Astrocyte (in vitro differentiated cells and primary cell): ENCODE measurements around the gene SLC16A9. TPM values are rescaled to one million over a fixed set of nuclear protein-coding genes. Genes with fewer than 3 reads are reported as not detected.

Experiments
- DNase-seq: peaks from one replicate; pipeline ENCODE4 v3.0.0-alpha.2; 2010; ENCODE audit warnings: low read depth
- FAIRE-seq: peaks from 2 replicates; lab custom pipeline; 2011; peaks lifted over from hg19 to GRCh38; lab: Jason Lieb, UNC
- H2AFZ ChIP-seq: 2 replicates; pipeline ENCODE4 v1.6.0; 2012; ENCODE audit warnings: low read depth, low read length, inconsistent platforms
- H3K27ac ChIP-seq: 2 replicates; pipeline ENCODE4 v1.5.1; 2011; ENCODE audit warnings: low read depth, low read length, inconsistent platforms
- H3K27me3 ChIP-seq: 2 replicates; pipeline ENCODE4 v1.6.0; 2011; ENCODE audit warnings: low read length, inconsistent platforms; ENCODE audit not compliant: insufficient read depth
- H3K36me3 ChIP-seq: 2 replicates; pipeline ENCODE4 v1.5.1; 2011; ENCODE audit warnings: low read length, inconsistent platforms; ENCODE audit not compliant: insufficient read depth
- H3K4me1 ChIP-seq: 2 replicates; pipeline ENCODE4 v1.5.1; 2011; ENCODE audit warnings: low read length, inconsistent platforms; ENCODE audit not compliant: insufficient read depth
- H3K4me2 ChIP-seq: 2 replicates; pipeline ENCODE4 v1.6.0; 2012; ENCODE audit warnings: low read length, inconsistent platforms
- H3K4me3 ChIP-seq: 2 replicates; pipeline ENCODE4 v1.5.1; 2011; ENCODE audit warnings: low read depth, mild to moderate bottlenecking, low read length, inconsistent platforms; ENCODE audit not compliant: insufficient read depth
- H3K79me2 ChIP-seq: 2 replicates; pipeline ENCODE4 v1.6.0; 2012; ENCODE audit warnings: mild to moderate bottlenecking, low read length, inconsistent platforms; ENCODE audit not compliant: insufficient read depth
- H3K9ac ChIP-seq: 2 replicates; pipeline ENCODE4 v1.6.0; 2012; ENCODE audit warnings: mild to moderate bottlenecking, low read length, inconsistent platforms
- H3K9me3 ChIP-seq: 2 replicates; pipeline ENCODE4 v1.5.1; 2012; ENCODE audit warnings: low read depth, mild to moderate bottlenecking, low read length, inconsistent platforms; ENCODE audit not compliant: insufficient read depth
- H4K20me1 ChIP-seq: 2 replicates; pipeline ENCODE4 v1.6.0; 2012; ENCODE audit warnings: low read length, inconsistent platforms; ENCODE audit not compliant: insufficient read depth
- H3K27ac Mint-ChIP-seq: one replicate; pipeline ENCODE4 v1.8.0; 2021; ENCODE audit warnings: mild to moderate bottlenecking, mixed read lengths; ENCODE audit not compliant: unreplicated experiment
- H3K27me3 Mint-ChIP-seq: one replicate; pipeline ENCODE4 v1.8.0; 2021; ENCODE audit warnings: low read depth, mixed read lengths; ENCODE audit not compliant: unreplicated experiment
- H3K36me3 Mint-ChIP-seq: one replicate; pipeline ENCODE4 v1.8.0; 2021; ENCODE audit warnings: low read depth, mixed read lengths; ENCODE audit not compliant: unreplicated experiment
- H3K4me1 Mint-ChIP-seq: one replicate; pipeline ENCODE4 v1.8.0; 2021; ENCODE audit warnings: low read depth, mixed read lengths; ENCODE audit not compliant: unreplicated experiment
- H3K4me3 Mint-ChIP-seq: one replicate; pipeline ENCODE4 v1.8.0; 2021; ENCODE audit warnings: mild to moderate bottlenecking, moderate library complexity, mixed read lengths; ENCODE audit not compliant: unreplicated experiment
- H3K9me3 Mint-ChIP-seq: one replicate; pipeline ENCODE4 v1.8.0; 2021; ENCODE audit warnings: mild to moderate bottlenecking, mixed read lengths; ENCODE audit not compliant: unreplicated experiment
- EZH2 ChIP-seq: IDR thresholded peaks from 2 replicates; pipeline ENCODE4 v1.6.1; 2012; ENCODE audit warnings: mild to moderate bottlenecking, low read length, inconsistent platforms; ENCODE audit not compliant: insufficient read depth
- total RNA-seq: library from RNA; stranded (reverse); gene quantifications from 2 replicates; pipeline ENCODE4 v1.2.1, GENCODE V29; 2021
- TF ChIP-seq, protein P1 (sequence below): IDR thresholded peaks from 2 replicates; pipeline ENCODE4 v1.5.1; 2011; ENCODE audit warnings: low read depth, mild to moderate bottlenecking, inconsistent platforms, low read length, moderate library complexity; ENCODE audit not compliant: insufficient read depth

SLC16A9 gene
- total RNA-seq, 1 donor from 2014 or later, result 3.4 TPM

- Histone ChIP-seq H3K9ac (no peak overlapping the region), H3K4me1 (peaks cover 8% of the 10 kb centered on the region), H3K79me2 (no peaks in the 10 kb centered on the region), H3K9me3 (no peaks in the 10 kb centered on the region), H3K4me2 (no peak overlapping the region), H3K27me3 (no peaks in the 10 kb centered on the region), H2AFZ (no peak overlapping the region), H3K27ac (no peak overlapping the region), H3K36me3 (no peaks in the 10 kb centered on the region), H4K20me1 (no peaks in the 10 kb centered on the region), H3K4me3 (no peak overlapping the region)
- Mint-ChIP-seq H3K36me3 (no peaks in the 10 kb centered on the region), H3K27ac (no peak overlapping the region), H3K9me3 (no peaks in the 10 kb centered on the region), H3K27me3 (no peaks in the 10 kb centered on the region), H3K4me3 (no peak overlapping the region), H3K4me1 (peaks cover 6% of the 10 kb centered on the region)
- no peak for TF ChIP-seq EZH2
- TF ChIP-seq, protein P1, sequence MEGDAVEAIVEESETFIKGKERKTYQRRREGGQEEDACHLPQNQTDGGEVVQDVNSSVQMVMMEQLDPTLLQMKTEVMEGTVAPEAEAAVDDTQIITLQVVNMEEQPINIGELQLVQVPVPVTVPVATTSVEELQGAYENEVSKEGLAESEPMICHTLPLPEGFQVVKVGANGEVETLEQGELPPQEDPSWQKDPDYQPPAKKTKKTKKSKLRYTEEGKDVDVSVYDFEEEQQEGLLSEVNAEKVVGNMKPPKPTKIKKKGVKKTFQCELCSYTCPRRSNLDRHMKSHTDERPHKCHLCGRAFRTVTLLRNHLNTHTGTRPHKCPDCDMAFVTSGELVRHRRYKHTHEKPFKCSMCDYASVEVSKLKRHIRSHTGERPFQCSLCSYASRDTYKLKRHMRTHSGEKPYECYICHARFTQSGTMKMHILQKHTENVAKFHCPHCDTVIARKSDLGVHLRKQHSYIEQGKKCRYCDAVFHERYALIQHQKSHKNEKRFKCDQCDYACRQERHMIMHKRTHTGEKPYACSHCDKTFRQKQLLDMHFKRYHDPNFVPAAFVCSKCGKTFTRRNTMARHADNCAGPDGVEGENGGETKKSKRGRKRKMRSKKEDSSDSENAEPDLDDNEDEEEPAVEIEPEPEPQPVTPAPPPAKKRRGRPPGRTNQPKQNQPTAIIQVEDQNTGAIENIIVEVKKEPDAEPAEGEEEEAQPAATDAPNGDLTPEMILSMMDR, result no peak
- FAIRE-seq (no peak), DNase-seq (no peak)
Observed at GRCh38 chr10:59651902-59652301, 57.7 kb downstream of the SLC16A9 start.

DNA sequence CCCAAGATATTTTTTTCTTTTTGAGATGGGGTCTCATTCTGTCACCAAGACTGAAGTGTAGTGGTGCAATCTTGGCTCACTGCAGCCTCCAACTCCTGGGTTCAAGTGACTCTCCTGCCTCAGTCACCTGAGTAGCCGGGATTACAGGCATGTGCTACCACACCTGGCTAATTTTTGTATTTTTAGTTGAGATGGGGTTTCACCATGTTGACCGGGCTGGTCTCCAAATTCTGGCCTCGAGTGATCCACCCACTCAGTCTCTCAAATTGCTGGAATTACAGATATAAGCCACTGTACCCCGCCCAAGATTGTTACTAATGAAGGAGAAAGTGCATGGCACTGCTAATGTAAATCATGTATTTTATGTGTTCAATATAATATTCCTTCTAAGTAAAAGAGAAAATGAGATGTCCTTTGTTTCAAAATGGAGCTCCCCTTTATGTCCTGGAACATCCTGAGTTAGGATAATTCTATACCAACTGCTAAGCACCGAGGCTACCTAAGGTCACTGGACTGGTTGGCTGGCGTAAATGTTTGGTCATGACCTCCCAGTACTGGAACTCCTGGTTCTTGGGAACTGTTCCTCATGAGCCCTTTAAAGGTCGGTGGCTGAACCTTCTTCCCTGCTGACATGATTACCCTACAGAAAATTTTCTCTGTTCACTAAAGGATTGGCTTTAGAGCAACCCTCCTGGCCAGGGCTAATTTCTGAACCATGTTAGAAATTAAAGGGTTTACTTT lies 59.9 kb downstream of the SLC16A9 start:
- no peaks in the 10 kb centered on the region for H3K27me3 Mint-ChIP-seq

More for the DNA sequence above, 59.9 kb downstream of the SLC16A9 start:
- Mint-ChIP-seq H3K4me1 (peaks cover 6% of the 10 kb centered on the region), H3K36me3 (no peaks in the 10 kb centered on the region), H3K27ac (no peak overlapping the region), H3K9me3 (peaks cover 6% of the 10 kb centered on the region), H3K4me3 (no peak overlapping the region)
- Histone ChIP-seq H3K27ac (no peak overlapping the region), H2AFZ (no peak overlapping the region), H3K4me1 (peaks cover 8% of the 10 kb centered on the region), H3K36me3 (no peaks in the 10 kb centered on the region), H3K4me2 (no peak overlapping the region), H4K20me1 (no peaks in the 10 kb centered on the region), H3K9ac (no peak overlapping the region), H3K9me3 (no peaks in the 10 kb centered on the region), H3K27me3 (no peaks in the 10 kb centered on the region), H3K4me3 (no peak overlapping the region), H3K79me2 (no peaks in the 10 kb centered on the region)
- TF ChIP-seq, protein P1, result no peak
- no peak for TF ChIP-seq EZH2
- FAIRE-seq (no peak), DNase-seq (no peak)
